IMR-90 (cell line): Measurements from ENCODE around the gene S100B. TPM values are rescaled to one million over a fixed set of nuclear protein-coding genes. Genes with fewer than 3 reads are reported as not detected.

Experiments
- ATAC-seq: fragments of 200-7000 bp; cut with Tn5 transposase; 2 replicates; pipeline ENCODE4 v1.9.1; 2020; ENCODE audit warnings: low read depth, mild to moderate bottlenecking, moderate library complexity
- BruUV-seq: library from RNA; stranded (reverse); fragments of 400-500 nt; replicated peaks from 2 replicates; lab custom pipeline; 2021; lab: Mats Ljungman, UMichigan
- CTCF ChIA-PET: fragments of 300-600 bp; formaldehyde crosslinking; extraction: SDS; loops from one replicate; lab custom pipeline; 2021; ENCODE audit warnings: antibody characterized with exemption; lab: Yijun Ruan, JAX
- POLR2A ChIA-PET: fragments of 300-600 bp; sonication (Branson Sonifier 250); formaldehyde crosslinking; loops from one replicate; lab custom pipeline; 2022; ENCODE audit warnings: antibody characterized with exemption; ENCODE audit not compliant: unreplicated experiment; lab: Charles Lee
- DNase-seq: peaks from one replicate; pipeline ENCODE4 v3.0.0; 2013
- H2AFZ ChIP-seq: replicated peaks from 2 replicates; pipeline ENCODE3; 2013; ENCODE audit warnings: low read length, mild to moderate bottlenecking; ENCODE audit not compliant: poor library complexity
- H2AK5ac ChIP-seq: 2 replicates; pipeline ENCODE4 v1.6.1; 2013; ENCODE audit warnings: low read depth, low read length, inconsistent platforms
- H2AK9ac ChIP-seq: replicated peaks from 2 replicates; pipeline ENCODE3; 2013; ENCODE audit warnings: mild to moderate bottlenecking, low read depth, low read length, moderate library complexity; ENCODE audit not compliant: poor library complexity
- H2BK120ac ChIP-seq: 2 replicates; pipeline ENCODE4 v1.6.1; 2013; ENCODE audit warnings: low read depth, low read length, inconsistent platforms
- H2BK15ac ChIP-seq: 3 replicates; pipeline ENCODE4 v1.6.1; 2013; ENCODE audit warnings: low read depth, low read length, inconsistent platforms
- H2BK20ac ChIP-seq: 2 replicates; pipeline ENCODE4 v1.6.1; 2013; ENCODE audit warnings: low read depth, mild to moderate bottlenecking, inconsistent platforms, low read length, moderate library complexity
- H2BK5ac ChIP-seq: 2 replicates; pipeline ENCODE4 v1.6.1; 2013; ENCODE audit warnings: mild to moderate bottlenecking, low read depth, low read length, inconsistent platforms; ENCODE audit not compliant: poor library complexity, severe bottlenecking
- H3K14ac ChIP-seq: replicated peaks from 2 replicates; pipeline ENCODE4 v1.6.1; 2013; ENCODE audit warnings: low read depth, low read length, inconsistent platforms
- H3K18ac ChIP-seq: 2 replicates; pipeline ENCODE4 v1.6.1; 2013; ENCODE audit warnings: low read depth, low read length, control low read depth
- H3K23ac ChIP-seq: 2 replicates; pipeline ENCODE4 v1.6.1; 2013; ENCODE audit warnings: low read depth, low read length, inconsistent platforms
- H3K27ac ChIP-seq: 2 replicates; pipeline ENCODE4 v1.5.1; 2013; ENCODE audit warnings: mild to moderate bottlenecking, control low read depth, low read length; ENCODE audit not compliant: insufficient read depth
- H3K27me3 ChIP-seq: 2 replicates; pipeline ENCODE4 v1.6.1; 2013; ENCODE audit warnings: low read length; ENCODE audit not compliant: control insufficient read depth, insufficient read depth
- H3K36me3 ChIP-seq: 2 replicates; pipeline ENCODE4 v1.6.1; 2013; ENCODE audit warnings: low read length, mixed read lengths; ENCODE audit not compliant: control insufficient read depth, insufficient read depth
- H3K4ac ChIP-seq: 2 replicates; pipeline ENCODE4 v1.6.1; 2013; ENCODE audit warnings: low read depth, low read length, inconsistent platforms
- H3K4me1 ChIP-seq: 2 replicates; pipeline ENCODE4 v1.6.1; 2013; ENCODE audit warnings: low read length, mixed read lengths; ENCODE audit not compliant: control insufficient read depth, insufficient read depth
- H3K4me2 ChIP-seq: 2 replicates; pipeline ENCODE4 v1.6.1; 2013; ENCODE audit warnings: low read depth, mild to moderate bottlenecking, control low read depth, low read length, moderate library complexity
- H3K4me3 ChIP-seq: 2 replicates; pipeline ENCODE4 v1.5.1; 2013; ENCODE audit warnings: low read depth, mild to moderate bottlenecking, control low read depth, low read length, moderate library complexity; ENCODE audit not compliant: insufficient read depth
- H3K56ac ChIP-seq: 2 replicates; pipeline ENCODE4 v1.6.1; 2013; ENCODE audit warnings: low read length, inconsistent platforms; ENCODE audit not compliant: insufficient read depth; ENCODE audit errors: extremely low read depth
- H3K79me1 ChIP-seq, 2 experiments: 2 replicates each; pipeline ENCODE4 v1.6.1; 2013; ENCODE audit warnings: low read length in 2 of 2, inconsistent platforms in 1 of 2, low read depth in 1 of 2
- H3K9ac ChIP-seq: 2 replicates; pipeline ENCODE4 v1.6.1; 2013; ENCODE audit warnings: low read depth, low read length, control low read depth
- H3K9me1 ChIP-seq: 2 replicates; pipeline ENCODE4 v1.6.1; 2013; ENCODE audit warnings: low read length, inconsistent platforms; ENCODE audit not compliant: insufficient read depth
- H3K9me3 ChIP-seq: 2 replicates; pipeline ENCODE4 v1.6.1; 2013; ENCODE audit warnings: low read length; ENCODE audit not compliant: control insufficient read depth, insufficient read depth
- H4K20me1 ChIP-seq: 2 replicates; pipeline ENCODE4 v1.6.1; 2013; ENCODE audit warnings: low read length, inconsistent platforms; ENCODE audit not compliant: insufficient read depth
- H4K5ac ChIP-seq: 2 replicates; pipeline ENCODE4 v1.6.1; 2013; ENCODE audit warnings: mild to moderate bottlenecking, low read depth, low read length, control low read depth
- H4K8ac ChIP-seq, 2 experiments: 2 replicates each; pipeline ENCODE4 v1.6.1; 2013; ENCODE audit warnings: low read depth in 2 of 2, low read length in 2 of 2, control low read depth in 1 of 2, inconsistent platforms in 1 of 2
- H4K91ac ChIP-seq: 2 replicates; pipeline ENCODE4 v1.6.1; 2013; ENCODE audit warnings: low read depth, low read length, inconsistent platforms; ENCODE audit not compliant: insufficient read depth
- BHLHE40 ChIP-seq: fragments of 150-350 bp; IDR thresholded peaks from 2 replicates; pipeline ENCODE4 v1.6.1; 2016; ENCODE audit warnings: mild to moderate bottlenecking, low read depth, low read length
- FOS ChIP-seq: fragments of 150-350 bp; IDR thresholded peaks from 2 replicates; pipeline ENCODE4 v1.6.1; 2016; ENCODE audit warnings: low read depth, low read length
- MAFK ChIP-seq: IDR thresholded peaks from 2 replicates; pipeline ENCODE4 v1.6.1; 2012; ENCODE audit warnings: low read depth, low read length, improper control_type of control experiment
- MAZ ChIP-seq: IDR thresholded peaks from 2 replicates; pipeline ENCODE4 v1.6.1; 2012; ENCODE audit warnings: low read depth, mild to moderate bottlenecking, low read length, improper control_type of control experiment, moderate library complexity, borderline replicate concordance
- MXI1 ChIP-seq: IDR thresholded peaks from 2 replicates; pipeline ENCODE4 v1.6.1; 2012; ENCODE audit warnings: low read depth, mild to moderate bottlenecking, low read length, moderate library complexity, borderline replicate concordance
- RCOR1 ChIP-seq: IDR thresholded peaks from 2 replicates; pipeline ENCODE4 v1.6.1; 2012; ENCODE audit warnings: mild to moderate bottlenecking, low read length, improper control_type of control experiment; ENCODE audit not compliant: insufficient replicate concordance
- RFX5 ChIP-seq: IDR thresholded peaks from 2 replicates; pipeline ENCODE4 v1.8.0; 2012; ENCODE audit warnings: low read depth, mild to moderate bottlenecking, low read length, moderate library complexity
- USF2 ChIP-seq: fragments of 150-350 bp; IDR thresholded peaks from 2 replicates; pipeline ENCODE4 v1.6.1; 2017; ENCODE audit warnings: mild to moderate bottlenecking, antibody characterized with exemption, low read length, low read depth
- WGBS, 2 experiments: methylation state at CpG; one replicate each; pipeline versions ENCODE4 v1.1.5 to v1.1.7; 2013; ENCODE audit warnings: missing lambda C conversion rate in 2 of 2; ENCODE audit not compliant: insufficient read length in 1 of 2; ENCODE audit errors: extremely low coverage in 2 of 2; 5-methylcytosine and 5-hydroxymethylcytosine counted together
- dilution Hi-C: fragments of 300-500 bp; cut with HindIII; formaldehyde crosslinking; loops from one replicate; pipeline ENCODE4 v1.14.3; 2018; ENCODE audit warnings: low sequenced_read_pairs; ENCODE audit not compliant: unreplicated experiment
- in situ Hi-C: fragments of 300-500 bp; cut with MboI; formaldehyde crosslinking; loops from 3 replicates; pipeline ENCODE4 v1.14.3; 2019; ENCODE audit warnings: low sequenced_read_pairs, inconsistent platforms, mixed read lengths
- intact Hi-C: fragments of 100-400 bp; cut with micrococcal nuclease; formaldehyde crosslinking; loops from 2 replicates; pipeline ENCODE4 v1.10.0; 2022
- polyA plus RNA-seq, 3 experiments: library from polyadenylated mRNA; depleted of rRNA; stranded (reverse); fragments of >200 nt; gene quantifications; 2 replicates each; pipeline ENCODE4 v1.2.3, GENCODE V29; 2012; ENCODE audit warnings: low replicate concordance in 1 of 3
- total RNA-seq: library from RNA; depleted of rRNA; stranded (reverse); fragments of >200 nt; gene quantifications from 2 replicates; pipeline ENCODE4 v1.2.3, GENCODE V29; 2012

The S100B gene
- total and polyA plus RNA-seq, 2 of the 4 experiments (the other 2 are of a cell fraction) = 0.18 to 0.26 TPM

GRCh38 chr21:46598581-46599572, 6.0 kb downstream of the S100B start:
- in situ Hi-C loops = no loop called here
- peak overlapping the region; percentile 34 for H3K4ac ChIP-seq
- ATAC-seq (peak; percentile 84), DNase-seq (peak; percentile 92)
- TF ChIP-seq BHLHE40 (peak; percentile 31; the same call in 1 of the 2 replicates), MAFK (no peak), MXI1 (peak; percentile 78; the same call in 1 of the 2 replicates), USF2 (peak; percentile 53; the same call in 1 of the 2 replicates), RFX5 (no peak), RCOR1 (peak; percentile 64), FOS (no peak), MAZ (no peak)
- peak overlapping the region in 1 of 2 experiments; percentile 55; a peak in 2 of 4 replicates for H4K8ac ChIP-seq
- peak overlapping the region; percentile 25; the same call in 1 of the 2 replicates for H4K91ac ChIP-seq
- peak overlapping the region; percentile 30; the same call in 1 of the 2 replicates for H3K14ac ChIP-seq
- peaks cover 8% of the 10 kb centered on the region; the same call in 1 of the 2 replicates for H3K9me1 ChIP-seq
- H2AFZ ChIP-seq = peak overlapping the region; percentile 50
- H3K27ac ChIP-seq = peak overlapping the region; percentile 12; the same call in 1 of the 2 replicates
- H2BK20ac ChIP-seq = peak overlapping the region; percentile 79
- H3K9ac ChIP-seq = no peak overlapping the region
- H3K4me3 ChIP-seq = no peak overlapping the region
- H3K27me3 ChIP-seq = no peaks in the 10 kb centered on the region
- no TSS peak for BruUV-seq
- peak overlapping the region; percentile 44; the same call in 1 of the 2 replicates for H3K23ac ChIP-seq
- no peaks in the 10 kb centered on the region for H3K79me1 ChIP-seq
- H2BK15ac ChIP-seq = no peak overlapping the region
- H3K4me1 ChIP-seq = peaks cover 6% of the 10 kb centered on the region
- H3K9me3 ChIP-seq = peaks cover 6% of the 10 kb centered on the region
- H2BK120ac ChIP-seq = peak overlapping the region; percentile 63
- WGBS, 2 experiments = 90% methylated on average over 24 of the region's 38 CpGs; no CpG with 5 or more reads in 1 of the 2 experiments
- dilution Hi-C loops = no loop called here
- peak overlapping the region; percentile 73 for H2AK9ac ChIP-seq
- no peaks in the 10 kb centered on the region for H4K20me1 ChIP-seq
- intact Hi-C loops = no loop called here
- POLR2A ChIA-PET = no interaction called here
- H3K4me2 ChIP-seq = peak overlapping the region; percentile 25; the same call in 1 of the 2 replicates
- CTCF ChIA-PET = no interaction called here
- H4K5ac ChIP-seq = peak overlapping the region; percentile 23; the same call in 1 of the 2 replicates
- no peak overlapping the region; the same call in none of the 2 replicates for H3K18ac ChIP-seq
- H3K36me3 ChIP-seq = no peaks in the 10 kb centered on the region
- peak overlapping the region; percentile 71; the same call in 1 of the 2 replicates for H2AK5ac ChIP-seq
- H3K56ac ChIP-seq = peak overlapping the region; percentile 62; the same call in 1 of the 2 replicates
- peak overlapping the region; percentile 37 for H2BK5ac ChIP-seq
